SK-N-SH treated with all-trans-retinoic acid at 6 μM for 48 hours (cell line): ENCODE data around the gene CDK2.

Experiments
- ATAC-seq: fragments of 200-7000 bp; cut with Tn5 transposase; 3 replicates; pipeline ENCODE4 v1.9.1; 2020; ENCODE audit warnings: mild to moderate bottlenecking, moderate library complexity
- ARNTL ChIP-seq: fragments of 450-650 bp; formaldehyde crosslinking; IDR thresholded peaks from 2 replicates; pipeline ENCODE4 v1.5.0; 2020; ENCODE audit warnings: low read depth, mild to moderate bottlenecking, moderate library complexity, borderline replicate concordance
- BACH2 ChIP-seq: fragments of 250-450 bp; sonication (Bioruptor Pico); IDR thresholded peaks from 2 replicates; pipeline ENCODE4 v1.9.0; 2021; ENCODE audit warnings: mild to moderate bottlenecking, borderline replicate concordance
- CREB5 ChIP-seq: fragments of 250-450 bp; sonication (Bioruptor Pico); IDR thresholded peaks from 2 replicates; pipeline ENCODE4 v1.5.1; 2020; ENCODE audit warnings: low read depth, mild to moderate bottlenecking, moderate library complexity
- CSDC2 ChIP-seq: fragments of 250-450 bp; sonication (Bioruptor Pico); IDR thresholded peaks from 2 replicates; pipeline ENCODE4 v1.5.0; 2020; ENCODE audit warnings: mild to moderate bottlenecking, moderate library complexity
- CSRNP3 ChIP-seq: fragments of 250-450 bp; sonication (Bioruptor Pico); IDR thresholded peaks from 2 replicates; pipeline ENCODE4 v1.5.1; 2021; ENCODE audit warnings: mild to moderate bottlenecking, moderate library complexity
- ESRRG ChIP-seq: fragments of 250-450 bp; sonication (Bioruptor Pico); IDR thresholded peaks from 2 replicates; pipeline ENCODE4 v1.6.1; 2021; ENCODE audit warnings: mild to moderate bottlenecking
- GLIS3 ChIP-seq: fragments of 250-450 bp; sonication (Bioruptor Pico); IDR thresholded peaks from 2 replicates; pipeline ENCODE4 v1.5.0; 2020; ENCODE audit warnings: mild to moderate bottlenecking, moderate library complexity
- ISL1 ChIP-seq: fragments of 250-450 bp; sonication (Bioruptor Pico); IDR thresholded peaks from 2 replicates; pipeline ENCODE4 v2.1.2; 2022; ENCODE audit warnings: mild to moderate bottlenecking, moderate library complexity
- OSR1 ChIP-seq: fragments of 250-450 bp; sonication (Bioruptor Pico); IDR thresholded peaks from 2 replicates; pipeline ENCODE4 v1.8.0; 2022; ENCODE audit warnings: moderate library complexity, mild to moderate bottlenecking, inconsistent platforms
- PATZ1 ChIP-seq: fragments of 250-450 bp; sonication (Bioruptor Pico); IDR thresholded peaks from 2 replicates; pipeline ENCODE4 v1.8.0; 2020; ENCODE audit warnings: mild to moderate bottlenecking, moderate library complexity, borderline replicate concordance
- POU6F1 ChIP-seq: fragments of 250-450 bp; sonication (Bioruptor Pico); IDR thresholded peaks from 2 replicates; pipeline ENCODE4 v1.8.0; 2021; ENCODE audit warnings: low read depth, mild to moderate bottlenecking, moderate library complexity, borderline replicate concordance
- PPARA ChIP-seq: fragments of 250-450 bp; sonication (Bioruptor Pico); IDR thresholded peaks from 2 replicates; pipeline ENCODE4 v1.5.0; 2020; ENCODE audit warnings: mild to moderate bottlenecking, borderline replicate concordance
- RARB ChIP-seq: fragments of 250-450 bp; sonication (Bioruptor Pico); IDR thresholded peaks from 2 replicates; pipeline ENCODE4 v1.8.0; 2021; ENCODE audit warnings: mild to moderate bottlenecking, moderate library complexity
- SNAI2 ChIP-seq: fragments of 250-450 bp; sonication (Bioruptor Pico); IDR thresholded peaks from 2 replicates; pipeline ENCODE4 v1.5.0; 2020; ENCODE audit warnings: mild to moderate bottlenecking, moderate library complexity
- TCF4 ChIP-seq: fragments of 250-450 bp; sonication (Bioruptor Pico); IDR thresholded peaks from 2 replicates; pipeline ENCODE4 v1.8.0; 2021; ENCODE audit warnings: mild to moderate bottlenecking, moderate library complexity, borderline replicate concordance
- TSHZ2 ChIP-seq: fragments of 250-450 bp; sonication (Bioruptor Pico); IDR thresholded peaks from 2 replicates; pipeline ENCODE4 v1.5.0; 2020; ENCODE audit warnings: mild to moderate bottlenecking, moderate library complexity
- ZC3H10 ChIP-seq: fragments of 250-450 bp; sonication (Bioruptor Pico); IDR thresholded peaks from 2 replicates; pipeline ENCODE4 v1.5.1; 2021; ENCODE audit warnings: mild to moderate bottlenecking, moderate library complexity
- ZFP30 ChIP-seq: fragments of 450-650 bp; formaldehyde crosslinking; IDR thresholded peaks from 2 replicates; pipeline ENCODE4 v1.5.0; 2022; ENCODE audit warnings: mild to moderate bottlenecking, moderate library complexity
- ZNF70 ChIP-seq: fragments of 450-650 bp; formaldehyde crosslinking; IDR thresholded peaks from 2 replicates; pipeline ENCODE4 v1.5.0; 2020; ENCODE audit warnings: mild to moderate bottlenecking, moderate library complexity

Gene CDK2

GRCh38 chr12:55937981-55938380, 28.6 kb upstream of the CDK2 start (continued):
- no peak for TF ChIP-seq POU6F1 (CRISPR knock-in tag)
- TF ChIP-seq SNAI2 (CRISPR knock-in tag) = no peak
- TF ChIP-seq CSDC2 (CRISPR knock-in tag) = no peak

- ATAC-seq = no peak
- no peak for TF ChIP-seq ISL1 (CRISPR knock-in tag)
- no peak for TF ChIP-seq ZFP30 (CRISPR knock-in tag)
- TF ChIP-seq ZC3H10 = no peak
- no peak for TF ChIP-seq TSHZ2 (CRISPR knock-in tag)
- no peak for TF ChIP-seq TCF4 (CRISPR knock-in tag)
- no peak for TF ChIP-seq ESRRG (CRISPR knock-in tag)
- TF ChIP-seq BACH2 (CRISPR knock-in tag) = no peak
- TF ChIP-seq PPARA (CRISPR knock-in tag) = no peak
- no peak for TF ChIP-seq POU6F1 (CRISPR knock-in tag)
- TF ChIP-seq GLIS3 (CRISPR knock-in tag) = no peak
- no peak for TF ChIP-seq CREB5 (CRISPR knock-in tag)
- no peak for TF ChIP-seq ZNF70 (CRISPR knock-in tag)
Observed at GRCh38 chr12:55938826-55939501, 27.7 kb upstream of the CDK2 start.

- peak; percentile 100 for ATAC-seq
- TF ChIP-seq ZNF70 (CRISPR knock-in tag) (peak; percentile 43; the same call in 1 of the 2 replicates), POU6F1 (CRISPR knock-in tag) (no peak)
- TF ChIP-seq, all 23 proteins: peak for 1
Observed at GRCh38 chr12:55940065-55940732, 26.4 kb upstream of the CDK2 start.

GRCh38 chr12:55942055-55942454, 24.6 kb upstream of the CDK2 start:
- TF ChIP-seq CSDC2 (CRISPR knock-in tag) = no peak
- no peak for TF ChIP-seq ESRRG (CRISPR knock-in tag)
- TF ChIP-seq PPARA (CRISPR knock-in tag) = no peak
- no peak for TF ChIP-seq SNAI2 (CRISPR knock-in tag)
- TF ChIP-seq ZC3H10 = no peak
- TF ChIP-seq OSR1 = no peak
- no peak for TF ChIP-seq ZNF70 (CRISPR knock-in tag)
- TF ChIP-seq ZFP30 (CRISPR knock-in tag) = no peak
- no peak for TF ChIP-seq PATZ1 (CRISPR knock-in tag)
- TF ChIP-seq ARNTL = no peak
- TF ChIP-seq RARB (CRISPR knock-in tag) = no peak
- TF ChIP-seq BACH2 (CRISPR knock-in tag) = no peak
- no peak for TF ChIP-seq CSRNP3 (CRISPR knock-in tag)
- TF ChIP-seq, all 23 proteins: peak for 0
- ATAC-seq = no peak
